ENCODE results near the gene SEMA4C.
"Not testable (repeated sequence)": the region's sequence is repeated elsewhere in the genome, so short reads cannot be mapped to it uniquely, and the experiment has no call there.

Gene SEMA4C

GRCh38 chr2:96897491-96898134 lies 27.7 kb upstream of the SEMA4C start:
- DNase-seq (ENCODE audit: low spot score): no peak

GRCh38 chr2:96895746-96896651 lies 26.1 kb upstream of the SEMA4C start:
- DNase-seq (ENCODE audit: low spot score): no peak

DNA sequence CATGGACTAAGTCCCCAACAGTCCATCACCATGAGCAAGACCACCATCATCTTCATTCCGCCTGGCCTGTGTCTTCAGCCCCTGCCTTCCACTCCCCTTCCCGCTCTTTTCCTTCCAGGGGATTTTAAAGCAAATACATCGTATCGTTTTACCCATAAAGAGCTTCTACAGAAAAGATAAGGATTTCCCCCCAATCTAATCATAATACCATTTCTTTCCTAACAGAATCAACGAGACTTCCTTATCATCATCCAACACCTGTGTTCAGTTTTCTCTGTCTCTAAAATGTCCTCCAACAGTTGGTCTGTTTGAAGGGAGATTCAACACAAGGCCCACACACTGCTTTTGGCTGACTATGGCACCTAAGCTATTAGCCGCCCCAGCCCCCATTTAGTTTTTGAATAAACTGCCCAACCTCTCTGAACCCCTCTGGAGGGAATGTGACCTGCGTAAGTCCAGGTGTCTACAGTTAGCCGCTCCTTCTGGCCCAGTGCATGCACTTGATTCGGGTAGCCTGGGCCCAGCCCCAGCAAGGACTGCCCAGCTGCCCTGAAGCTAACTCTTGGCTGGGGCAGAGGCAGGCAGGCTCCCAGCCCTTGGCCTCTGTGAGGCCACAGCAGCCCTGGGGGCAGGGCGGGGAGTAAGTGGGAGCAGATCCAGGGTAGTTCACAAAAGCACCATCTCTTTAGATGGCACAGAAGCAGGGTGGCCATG lies 25.3 kb upstream of the SEMA4C start:
- no peak for DNase-seq (ENCODE audit: low spot score)

DNA sequence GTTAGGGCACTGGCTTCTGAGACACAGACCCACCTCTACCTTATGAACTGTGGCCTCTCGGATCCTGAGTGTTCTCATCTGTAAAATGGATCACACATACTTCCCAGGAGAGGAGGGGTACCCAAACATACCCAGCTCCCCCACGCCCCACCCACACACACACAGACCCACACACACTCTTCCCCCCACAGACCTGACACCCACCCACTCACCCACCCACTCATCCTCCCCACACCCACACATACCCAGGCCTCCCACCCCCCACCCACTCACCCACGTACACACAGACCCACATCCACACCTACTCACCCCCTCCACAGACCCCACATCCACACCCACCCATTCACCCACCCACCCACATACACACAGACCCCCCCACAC lies 24.3 kb upstream of the SEMA4C start:
- no peak for DNase-seq (ENCODE audit: low spot score)

DNA sequence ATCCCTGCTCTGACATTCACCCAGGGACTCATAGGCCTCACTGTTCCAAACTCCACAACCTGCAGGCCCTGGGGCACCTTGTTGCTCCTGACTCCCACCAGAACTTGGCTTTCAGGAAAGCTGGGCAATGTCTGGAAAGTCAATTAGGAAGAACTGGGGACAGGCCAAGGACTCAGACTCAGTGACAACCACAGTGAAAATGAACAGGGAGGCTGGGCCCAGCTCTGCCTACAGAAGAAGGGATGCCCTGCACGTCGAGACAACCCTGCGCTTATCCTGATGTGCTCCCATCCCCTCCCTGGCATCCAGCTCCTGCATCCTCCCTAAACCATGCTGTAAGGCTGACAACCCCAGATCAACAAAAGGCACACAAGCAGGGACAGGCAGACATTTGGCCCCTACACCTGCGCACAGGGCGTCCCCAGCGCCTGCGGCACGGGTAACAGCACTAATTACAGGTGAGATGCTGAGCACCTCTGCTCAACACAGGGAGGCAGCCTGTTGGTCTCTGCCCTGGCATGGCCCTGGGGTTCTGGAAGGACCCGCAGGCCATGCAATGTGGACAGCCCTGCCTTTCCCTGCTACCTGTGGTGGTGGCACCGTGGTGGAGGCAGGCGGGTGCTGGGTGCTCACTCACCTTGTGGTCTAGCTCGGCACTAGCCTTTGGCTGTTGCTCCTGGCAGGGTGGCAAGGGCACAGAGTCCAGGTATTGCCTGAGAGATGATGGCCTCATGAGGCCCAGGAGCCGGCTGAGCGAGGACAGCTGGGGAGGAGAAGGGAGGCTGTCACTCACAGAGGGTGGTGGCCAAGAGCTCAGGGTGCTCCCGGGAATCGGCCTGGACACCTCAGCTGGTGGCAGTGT lies 23.6 kb upstream of the SEMA4C start:
- DNase-seq (ENCODE audit: low spot score): no peak

- no peak for DNase-seq (ENCODE audit: low spot score)
These were observed 21.9 kb upstream of the SEMA4C start for GRCh38 chr2:96891591-96892333.

GRCh38 chr2:96890726-96891385 lies 21.0 kb upstream of the SEMA4C start:
- DNase-seq (ENCODE audit: low spot score): no peak

- DNase-seq (ENCODE audit: low spot score): no peak
These were observed 20.4 kb upstream of the SEMA4C start for GRCh38 chr2:96890252-96890651.

GRCh38 chr2:96889502-96889901 lies 19.6 kb upstream of the SEMA4C start:
- DNase-seq (ENCODE audit: low spot score): not testable (repeated sequence)

GRCh38 chr2:96888072-96889011 lies 18.5 kb upstream of the SEMA4C start:
- DNase-seq (ENCODE audit: low spot score): no peak

DNA sequence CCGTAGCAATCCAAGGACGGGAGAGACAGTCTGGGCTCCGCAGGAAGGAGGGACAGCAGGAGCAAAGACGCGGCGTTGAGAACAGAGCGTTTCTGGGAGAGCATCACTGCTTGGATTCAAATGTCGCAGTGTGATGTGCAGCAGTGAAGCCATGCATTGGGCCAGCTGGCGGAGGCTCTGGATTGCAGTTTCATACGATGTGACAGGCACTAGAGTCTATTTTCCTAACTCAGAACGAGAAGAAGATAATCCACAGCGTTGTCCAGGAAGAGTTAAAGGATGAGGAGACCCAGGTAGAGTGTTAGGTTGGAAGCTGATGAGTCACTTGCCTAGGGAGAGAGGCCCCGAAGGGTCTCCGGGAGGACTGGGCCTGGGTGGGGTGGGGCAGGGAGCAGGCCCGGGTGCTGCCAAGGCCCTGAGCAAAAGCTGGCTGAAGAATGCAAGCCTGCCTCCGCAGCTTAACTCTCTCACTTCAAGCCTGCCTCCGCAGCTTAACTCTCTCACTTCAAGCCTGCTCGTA lies 17.7 kb upstream of the SEMA4C start:
- no peak for DNase-seq (ENCODE audit: low spot score)

GRCh38 chr2:96885432-96886347 lies 15.8 kb upstream of the SEMA4C start:
- DNase-seq (ENCODE audit: low spot score): no peak

DNA sequence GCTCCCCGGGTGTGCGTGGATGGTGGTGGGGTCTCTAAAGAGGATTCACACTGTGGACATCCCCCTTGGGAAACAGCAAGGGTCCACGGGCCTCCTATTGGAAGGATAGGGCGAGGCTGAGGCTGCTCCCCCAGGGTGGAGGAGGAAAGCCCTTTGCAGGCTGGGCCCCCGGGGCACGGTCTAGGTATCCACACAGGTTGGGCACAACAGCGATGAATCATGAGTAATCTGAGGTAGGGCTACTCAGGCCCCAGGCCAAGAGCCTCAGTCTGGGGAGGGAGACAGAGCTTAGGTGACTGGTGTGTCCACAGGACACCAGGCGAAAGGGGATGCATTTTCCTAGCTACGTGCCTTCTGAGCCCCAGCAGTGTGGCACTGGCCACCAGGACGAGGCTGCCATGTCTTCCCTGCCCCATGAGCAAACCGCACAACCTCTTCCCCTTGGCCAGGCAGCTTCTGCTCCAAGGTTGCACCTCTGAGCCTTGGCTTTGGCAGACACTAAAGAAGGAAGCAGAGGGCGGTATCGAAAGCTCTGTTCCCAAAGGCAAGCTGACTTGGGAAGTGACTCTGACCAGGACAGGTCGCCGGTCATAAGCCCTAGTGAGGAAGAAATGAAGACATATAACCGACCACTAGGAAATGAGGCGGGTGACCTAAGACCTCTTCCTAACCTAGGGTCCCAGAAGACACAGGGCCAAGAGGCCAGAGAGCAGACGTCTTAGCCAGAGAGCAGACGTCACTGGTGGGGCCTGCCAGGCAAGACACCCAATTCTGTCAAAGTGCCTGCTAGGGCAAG lies 14.6 kb upstream of the SEMA4C start:
- DNase-seq (ENCODE audit: low spot score): no peak

- DNase-seq (ENCODE audit: low spot score): no peak
These were observed 13.4 kb upstream of the SEMA4C start for GRCh38 chr2:96883306-96883705.

- no peak for DNase-seq (ENCODE audit: low spot score)
These were observed 13.0 kb upstream of the SEMA4C start for GRCh38 chr2:96882906-96883305.

DNA sequence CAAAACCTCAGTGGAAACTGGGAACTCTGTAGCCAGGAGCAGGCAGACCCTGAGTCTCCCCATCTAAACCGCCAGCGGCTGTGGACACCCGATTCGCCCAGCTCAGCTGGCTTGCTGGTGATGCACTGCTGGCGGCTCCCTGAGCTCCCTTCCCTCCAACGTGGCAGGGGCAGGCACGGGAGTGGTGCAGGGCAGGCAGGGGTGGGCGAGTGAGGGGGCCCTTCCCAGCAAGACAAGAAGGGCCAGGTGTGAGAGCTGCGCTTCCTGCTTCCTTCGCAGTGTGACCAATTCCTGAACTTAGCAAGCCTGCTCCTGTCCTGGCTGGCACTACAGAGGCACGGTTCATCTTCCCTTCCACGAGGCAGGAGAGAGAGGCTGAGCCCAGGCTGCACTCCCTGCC lies 12.3 kb upstream of the SEMA4C start:
- DNase-seq (ENCODE audit: low spot score): no peak

Data from SK-N-DZ (cell line).